SU-DHL-6 (cell line): ENCODE measurements around the gene ADGRD1.

ENCODE experiments used
- H2AFZ ChIP-seq: fragments of 200-600 bp; sonication (generic); 2 replicates; pipeline ENCODE4 v1.6.1; 2014; ENCODE audit warnings: low read depth, mild to moderate bottlenecking, moderate library complexity, mixed read lengths, antibody characterized with exemption, low read length; ENCODE audit not compliant: severe bottlenecking
- H3F3A ChIP-seq: fragments of 200-600 bp; shearing (Covaris generic); 2 replicates; pipeline ENCODE4 v1.6.0; 2016; ENCODE audit warnings: antibody characterized with exemption, mild to moderate bottlenecking; ENCODE audit not compliant: insufficient read depth
- H3K27ac ChIP-seq: fragments of 200-600 bp; sonication (generic); 2 replicates; pipeline ENCODE4 v1.5.1; 2016; ENCODE audit warnings: low read depth, mild to moderate bottlenecking, low read length, moderate library complexity, mixed read lengths
- H3K27me3 ChIP-seq: fragments of 200-600 bp; sonication (generic), shearing (Covaris generic); 2 replicates; pipeline ENCODE4 v1.6.0; 2014; ENCODE audit warnings: mild to moderate bottlenecking, low read length
- H3K36me3 ChIP-seq: fragments of 200-600 bp; sonication (generic); 2 replicates; pipeline ENCODE4 v1.6.1; 2014; ENCODE audit warnings: mild to moderate bottlenecking, low read length, mixed read lengths
- H3K4me2 ChIP-seq: fragments of 300-600, 200-600 bp; shearing (Covaris generic), sonication (generic); 2 replicates; pipeline ENCODE4 v1.6.0; 2014; ENCODE audit warnings: low read length, low read depth, mild to moderate bottlenecking; ENCODE audit not compliant: poor library complexity, severe bottlenecking
- H3K4me3 ChIP-seq: fragments of 200-600 bp; sonication (generic); 2 replicates; pipeline ENCODE4 v1.5.1; 2014; ENCODE audit warnings: antibody characterized with exemption, low read length, mild to moderate bottlenecking, mixed read lengths; ENCODE audit not compliant: insufficient read depth, poor library complexity, severe bottlenecking
- H3K79me2 ChIP-seq: fragments of 200-600 bp; sonication (generic); 2 replicates; pipeline ENCODE4 v1.6.1; 2014; ENCODE audit warnings: mild to moderate bottlenecking, low read length, moderate library complexity; ENCODE audit not compliant: insufficient read depth
- H3K9ac ChIP-seq: fragments of 200-600 bp; sonication (generic); 2 replicates; pipeline ENCODE4 v1.7.0; 2014; ENCODE audit warnings: mild to moderate bottlenecking, low read length
- H3K9me2 ChIP-seq: fragments of 200-600 bp; sonication (generic); replicated peaks from 2 replicates; pipeline ENCODE4 v1.6.1; 2014; ENCODE audit warnings: low read length; ENCODE audit not compliant: insufficient read depth
- H3K9me3 ChIP-seq: fragments of 200-600 bp; sonication (generic); 2 replicates; pipeline ENCODE4 v1.6.1; 2014; ENCODE audit warnings: low read length, mixed read lengths; ENCODE audit not compliant: insufficient read depth
- H4K20me1 ChIP-seq: fragments of 200-600 bp; sonication (generic); 2 replicates; pipeline ENCODE4 v1.6.1; 2014; ENCODE audit warnings: low read depth, mild to moderate bottlenecking, antibody characterized with exemption, low read length, moderate library complexity, mixed read lengths
- CTCF ChIP-seq: fragments of 200-600 bp; sonication (generic); IDR thresholded peaks from one replicate; pipeline ENCODE4 v1.5.1; 2017; ENCODE audit warnings: antibody characterized with exemption, mild to moderate bottlenecking, low read length, moderate library complexity; ENCODE audit not compliant: insufficient read depth, poor library complexity, severe bottlenecking
- EZH2phosphoT487 ChIP-seq: fragments of 200-600 bp; sonication (generic), shearing (Covaris generic); conservative IDR thresholded peaks from 2 replicates; pipeline ENCODE4 v1.6.1; 2018; ENCODE audit warnings: mild to moderate bottlenecking, antibody characterized with exemption, low read length, moderate library complexity, mixed read lengths

ADGRD1 gene

DNA sequence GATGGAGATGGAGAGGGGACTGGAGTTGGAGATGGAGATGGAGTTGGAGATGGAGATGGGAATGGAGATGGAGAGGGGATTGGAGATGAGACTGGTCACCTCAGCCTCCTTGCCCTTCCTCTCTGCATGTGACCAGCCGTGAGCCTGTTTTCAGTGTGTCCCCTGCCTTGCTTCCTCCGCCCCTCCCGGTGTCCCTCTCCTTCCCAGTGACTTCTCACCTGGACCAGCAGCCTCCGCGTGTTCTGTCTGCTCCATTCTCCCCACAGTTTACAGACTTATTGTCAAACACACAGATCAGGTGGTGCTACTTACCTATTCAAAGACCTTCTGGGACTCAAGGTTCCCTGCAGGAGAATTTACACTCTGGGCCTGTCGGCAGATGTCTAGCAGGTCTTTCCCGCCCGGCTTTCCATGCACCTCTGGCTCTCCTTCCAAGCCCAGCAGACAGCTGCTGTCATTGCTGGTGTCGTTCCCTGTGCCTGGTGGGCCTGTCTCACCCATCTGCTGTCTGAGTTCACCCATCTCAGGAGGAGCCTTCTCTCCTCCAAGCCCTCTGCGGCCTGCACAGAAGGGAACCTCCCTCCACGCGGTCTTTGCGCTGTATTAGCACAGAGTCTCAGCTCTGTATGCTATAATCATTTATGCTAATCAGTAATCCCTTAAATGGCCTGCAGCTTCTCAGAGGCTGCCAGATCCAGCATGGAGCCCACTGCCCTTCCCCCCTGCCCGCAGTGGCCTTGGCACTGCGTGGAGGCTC is 62.1 kb downstream of the ADGRD1 start:
- no peak overlapping the region for H3K9ac ChIP-seq
- H3K27me3 ChIP-seq = no peaks in the 10 kb centered on the region
- H3K36me3 ChIP-seq = no peaks in the 10 kb centered on the region
- no peaks in the 10 kb centered on the region for H3K9me2 ChIP-seq
- no peak overlapping the region for H3K4me3 ChIP-seq
- H3K79me2 ChIP-seq = no peaks in the 10 kb centered on the region
- TF ChIP-seq EZH2phosphoT487 (no peak), CTCF (no peak)
- no peak overlapping the region for H2AFZ ChIP-seq
- no peaks in the 10 kb centered on the region for H4K20me1 ChIP-seq
- H3K27ac ChIP-seq = no peak overlapping the region
- no peaks in the 10 kb centered on the region for H3K9me3 ChIP-seq
- no peak overlapping the region for H3K4me2 ChIP-seq
- H3F3A ChIP-seq = no peaks in the 10 kb centered on the region

DNA sequence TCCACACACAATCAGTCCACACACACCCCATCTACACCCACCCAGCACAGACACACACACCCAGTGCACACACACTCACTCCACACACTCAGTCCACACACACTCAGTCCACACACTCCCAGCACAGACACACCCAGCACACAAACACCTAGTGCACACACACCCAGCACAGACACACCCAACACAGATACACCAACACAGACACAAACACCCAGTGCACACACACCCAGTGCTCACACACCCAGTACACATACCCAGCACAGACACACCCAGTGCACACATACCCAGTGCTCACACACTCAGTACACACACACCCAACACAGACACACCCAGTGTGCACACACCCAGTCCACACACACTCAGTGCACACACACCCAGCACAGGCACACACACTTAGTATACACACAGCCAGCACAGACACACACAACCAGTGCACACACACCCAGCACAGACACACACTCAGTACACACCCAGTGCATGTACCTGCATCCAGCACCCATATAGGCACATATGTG is 63.8 kb downstream of the ADGRD1 start:
- Histone ChIP-seq H3K4me2 (no peak overlapping the region), H4K20me1 (no peaks in the 10 kb centered on the region), H3K27ac (no peak overlapping the region), H3F3A (no peaks in the 10 kb centered on the region), H3K4me3 (no peak overlapping the region), H3K27me3 (no peaks in the 10 kb centered on the region), H3K9me3 (no peaks in the 10 kb centered on the region), H3K36me3 (no peaks in the 10 kb centered on the region), H3K9me2 (no peaks in the 10 kb centered on the region), H3K79me2 (no peaks in the 10 kb centered on the region), H2AFZ (no peak overlapping the region), H3K9ac (no peak overlapping the region)
- TF ChIP-seq CTCF (no peak), EZH2phosphoT487 (no peak)

DNA sequence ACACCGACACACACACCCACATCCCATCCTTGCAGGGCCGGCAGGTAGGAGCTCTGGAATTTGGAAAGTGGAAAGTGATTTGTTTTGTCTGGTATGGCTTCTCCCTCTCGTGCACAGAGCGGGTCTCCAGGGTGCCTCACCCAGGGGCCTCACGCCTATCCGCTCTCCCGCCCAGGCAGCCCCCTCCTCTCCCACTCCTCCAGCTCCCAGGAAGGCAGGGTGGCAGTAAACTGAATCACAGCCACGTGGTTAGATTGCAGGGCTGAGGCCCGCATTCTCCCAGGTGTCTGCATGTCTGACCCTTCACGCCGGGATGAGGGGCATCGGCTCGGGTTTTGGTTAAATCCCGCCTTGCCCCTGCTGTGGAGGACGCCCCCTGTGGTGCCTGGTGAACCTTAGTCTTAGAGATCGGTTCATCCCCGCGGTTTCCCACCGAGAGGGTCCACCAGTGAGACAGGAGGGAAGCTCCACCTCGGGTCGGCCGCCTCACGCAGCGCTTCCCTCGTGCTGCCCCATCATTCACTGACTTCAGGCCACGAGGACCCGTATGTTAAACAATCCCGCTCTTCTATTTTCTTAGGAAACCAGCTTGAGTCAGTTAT is 64.4 kb downstream of the ADGRD1 start:
- Histone ChIP-seq H3K27ac (no peak overlapping the region), H3K9me2 (no peaks in the 10 kb centered on the region), H3K4me3 (no peak overlapping the region), H3K36me3 (no peaks in the 10 kb centered on the region), H4K20me1 (no peaks in the 10 kb centered on the region), H3K9me3 (no peaks in the 10 kb centered on the region), H3K4me2 (no peak overlapping the region), H3K79me2 (no peaks in the 10 kb centered on the region), H3K9ac (no peak overlapping the region), H2AFZ (no peak overlapping the region), H3F3A (no peaks in the 10 kb centered on the region), H3K27me3 (no peaks in the 10 kb centered on the region)
- TF ChIP-seq EZH2phosphoT487 = no peak
- TF ChIP-seq CTCF = no peak
